IPS-18a (cell line): ENCODE results near the gene MYOM1.
"Not testable (repeated sequence)": the region's sequence is repeated elsewhere in the genome, so short reads cannot be mapped to it uniquely, and the experiment has no call there.

ENCODE experiments used
- H3K27ac ChIP-seq: one replicate; pipeline ENCODE4 v1.5.1; 2013; ENCODE audit warnings: low read length
- H3K27me3 ChIP-seq: one replicate; pipeline ENCODE4 v1.6.1; 2013; ENCODE audit warnings: mild to moderate bottlenecking, low read length; ENCODE audit not compliant: control insufficient read depth, insufficient read depth
- H3K36me3 ChIP-seq: one replicate; pipeline ENCODE4 v1.6.1; 2013; ENCODE audit warnings: low read depth, low read length; ENCODE audit not compliant: control insufficient read depth
- H3K4me1 ChIP-seq: one replicate; pipeline ENCODE4 v1.6.1; 2013; ENCODE audit warnings: low read depth, low read length; ENCODE audit not compliant: control insufficient read depth
- H3K4me3 ChIP-seq: one replicate; pipeline ENCODE4 v1.5.1; 2013; ENCODE audit warnings: low read length
- H3K9ac ChIP-seq: one replicate; pipeline ENCODE4 v1.6.1; 2013; ENCODE audit warnings: mild to moderate bottlenecking, low read length, moderate library complexity
- H3K9me3 ChIP-seq: one replicate; pipeline ENCODE4 v1.6.1; 2013; ENCODE audit warnings: low read depth, low read length; ENCODE audit not compliant: control insufficient read depth

The MYOM1 gene

DNA sequence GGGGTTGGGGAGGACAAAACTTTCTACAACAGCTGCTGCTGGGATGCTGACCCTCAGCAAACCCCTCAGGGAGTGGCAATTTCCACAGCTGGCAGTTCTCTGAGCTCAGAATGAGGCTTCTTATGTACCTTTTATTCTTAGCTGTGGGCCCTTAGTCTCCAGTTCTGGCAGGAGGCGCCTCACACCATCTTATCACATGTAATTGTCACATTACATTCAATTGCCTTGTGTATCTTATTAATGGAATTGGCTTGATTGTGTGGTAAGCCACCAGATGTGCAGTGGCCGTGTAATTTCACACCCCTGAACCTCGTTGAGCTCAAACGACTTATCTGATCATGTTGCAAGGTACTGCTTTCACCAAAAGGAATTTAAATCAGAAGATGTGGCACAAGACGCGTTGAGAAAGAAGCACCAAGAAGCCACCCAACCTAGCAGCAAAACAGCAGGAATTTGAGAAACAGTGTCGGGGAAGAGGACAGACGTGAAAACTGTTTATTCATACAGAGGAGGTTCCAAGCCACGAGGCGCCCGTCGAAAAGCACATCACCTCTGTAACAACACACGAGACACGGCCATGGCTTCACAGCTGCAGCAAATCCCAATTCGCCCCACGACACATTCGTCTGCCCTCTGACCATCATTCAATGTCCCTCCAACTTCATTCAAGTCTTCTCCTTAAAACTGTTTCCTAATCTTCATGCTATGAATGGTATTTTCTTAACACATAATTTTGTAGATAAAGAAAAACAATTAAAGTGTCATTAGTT, 153.2 kb downstream of the MYOM1 start:
- H3K4me3 ChIP-seq: no peak overlapping the region
- H3K9ac ChIP-seq: no peak overlapping the region
- no peaks in the 10 kb centered on the region for H3K4me1 ChIP-seq
- H3K36me3 ChIP-seq: no peaks in the 10 kb centered on the region
- no peaks in the 10 kb centered on the region for H3K9me3 ChIP-seq
- no peaks in the 10 kb centered on the region for H3K27me3 ChIP-seq
- H3K27ac ChIP-seq: no peak overlapping the region

DNA sequence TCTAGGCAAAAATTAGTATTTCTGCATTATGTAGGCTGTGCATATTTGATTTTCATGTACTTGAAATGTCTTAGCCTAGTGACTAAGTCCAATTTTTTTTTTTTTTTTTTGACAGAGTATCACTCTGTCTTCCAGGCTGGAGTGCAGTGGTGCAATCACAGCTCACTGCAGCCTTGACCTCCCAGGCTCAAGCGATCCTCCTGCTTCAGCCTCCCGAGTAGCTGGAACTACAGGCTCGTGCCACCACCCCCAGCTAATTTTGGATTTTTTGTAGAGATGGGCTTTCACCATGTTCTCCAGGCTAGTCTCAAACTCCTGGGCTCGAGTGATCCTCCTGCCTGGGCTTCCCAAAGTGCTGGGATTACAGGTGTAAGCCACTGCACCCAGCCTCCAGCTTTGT, 156.0 kb downstream of the MYOM1 start:
- not testable (repeated sequence) for H3K27me3 ChIP-seq, H3K27ac ChIP-seq, H3K36me3 ChIP-seq, H3K4me3 ChIP-seq, H3K9me3 ChIP-seq, H3K9ac ChIP-seq, H3K4me1 ChIP-seq

DNA sequence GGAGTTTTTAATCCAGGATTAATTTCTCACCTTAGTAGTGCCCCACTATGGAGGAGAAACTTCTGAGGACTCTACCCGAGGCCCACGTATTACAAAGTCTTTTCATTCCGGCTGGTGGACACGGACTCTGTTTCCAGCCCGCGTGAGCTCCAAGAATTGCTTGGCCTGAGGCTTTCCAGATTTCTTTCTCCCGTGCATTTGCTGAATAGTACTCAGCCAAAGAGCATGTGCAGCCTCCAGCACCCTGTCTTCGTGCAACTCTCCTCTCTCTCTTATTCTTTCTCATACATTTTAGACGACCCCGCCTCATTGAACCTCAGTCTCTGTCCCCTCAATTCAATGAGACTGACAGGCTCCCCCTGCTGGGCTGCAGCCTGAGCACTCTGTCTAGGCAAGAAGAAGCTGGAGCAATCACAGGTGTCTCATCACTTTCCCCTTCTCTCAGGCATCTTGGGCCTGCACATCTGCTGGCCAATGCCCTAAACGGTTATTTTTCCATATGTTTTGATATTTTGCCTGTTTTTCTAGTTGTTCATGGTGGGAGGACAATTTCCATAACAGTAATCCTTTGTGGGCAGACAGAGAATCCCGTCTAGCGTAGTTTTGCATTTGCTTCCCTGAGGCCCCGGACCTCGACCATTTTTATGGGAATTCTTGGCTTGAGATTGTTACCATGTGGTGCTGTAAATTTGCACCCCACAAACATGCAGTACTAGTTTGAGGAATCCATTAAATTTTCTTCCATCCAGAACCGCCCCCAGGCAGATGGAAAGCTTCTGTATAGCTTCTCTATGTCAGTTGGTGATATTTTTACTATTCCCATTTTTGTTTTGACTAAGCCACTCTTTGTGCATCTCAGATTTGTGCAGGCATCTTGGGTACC, 156.7 kb downstream of the MYOM1 start:
- H3K36me3 ChIP-seq: no peaks in the 10 kb centered on the region
- no peaks in the 10 kb centered on the region for H3K27me3 ChIP-seq
- no peaks in the 10 kb centered on the region for H3K9me3 ChIP-seq
- H3K9ac ChIP-seq: no peak overlapping the region
- no peaks in the 10 kb centered on the region for H3K4me1 ChIP-seq
- H3K4me3 ChIP-seq: no peak overlapping the region
- H3K27ac ChIP-seq: no peak overlapping the region

DNA sequence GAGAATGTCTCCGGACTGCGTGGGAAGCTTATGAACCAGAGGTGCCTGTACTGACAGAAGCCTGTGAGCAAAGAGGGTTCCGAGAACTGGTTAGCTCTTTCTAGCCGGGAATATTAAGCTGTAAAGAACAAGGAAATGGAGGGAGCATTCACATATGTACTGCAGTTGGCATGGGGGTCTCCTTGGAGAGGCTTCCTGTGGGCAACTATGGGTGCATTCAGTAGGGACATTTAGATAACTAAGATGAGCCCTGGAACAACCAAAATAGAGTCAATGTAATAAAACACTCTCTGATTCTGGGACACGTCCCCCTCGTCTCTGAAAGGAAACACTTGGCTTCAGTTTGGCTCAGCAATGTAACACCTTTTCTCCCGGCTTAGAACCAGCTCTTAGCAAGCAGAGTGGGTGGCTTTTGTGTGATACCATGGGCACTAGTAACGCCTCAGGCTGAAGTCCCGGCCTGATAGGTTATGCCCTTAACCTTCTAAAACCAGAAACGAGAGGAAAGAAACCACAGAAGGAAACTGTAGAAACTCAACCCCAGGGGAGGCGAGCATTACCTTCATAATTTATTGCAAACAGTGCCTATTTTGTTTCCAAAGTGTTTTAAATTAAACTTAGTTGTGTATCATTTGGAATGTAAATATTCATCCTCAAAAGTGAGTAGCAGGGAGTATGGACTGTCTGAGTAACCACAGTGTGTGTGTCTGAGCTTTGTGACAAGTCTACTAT, 158.0 kb downstream of the MYOM1 start:
- Histone ChIP-seq H3K9me3 (no peaks in the 10 kb centered on the region), H3K4me3 (no peak overlapping the region), H3K27me3 (no peaks in the 10 kb centered on the region), H3K9ac (no peak overlapping the region), H3K4me1 (no peaks in the 10 kb centered on the region), H3K36me3 (no peaks in the 10 kb centered on the region), H3K27ac (no peak overlapping the region)

DNA sequence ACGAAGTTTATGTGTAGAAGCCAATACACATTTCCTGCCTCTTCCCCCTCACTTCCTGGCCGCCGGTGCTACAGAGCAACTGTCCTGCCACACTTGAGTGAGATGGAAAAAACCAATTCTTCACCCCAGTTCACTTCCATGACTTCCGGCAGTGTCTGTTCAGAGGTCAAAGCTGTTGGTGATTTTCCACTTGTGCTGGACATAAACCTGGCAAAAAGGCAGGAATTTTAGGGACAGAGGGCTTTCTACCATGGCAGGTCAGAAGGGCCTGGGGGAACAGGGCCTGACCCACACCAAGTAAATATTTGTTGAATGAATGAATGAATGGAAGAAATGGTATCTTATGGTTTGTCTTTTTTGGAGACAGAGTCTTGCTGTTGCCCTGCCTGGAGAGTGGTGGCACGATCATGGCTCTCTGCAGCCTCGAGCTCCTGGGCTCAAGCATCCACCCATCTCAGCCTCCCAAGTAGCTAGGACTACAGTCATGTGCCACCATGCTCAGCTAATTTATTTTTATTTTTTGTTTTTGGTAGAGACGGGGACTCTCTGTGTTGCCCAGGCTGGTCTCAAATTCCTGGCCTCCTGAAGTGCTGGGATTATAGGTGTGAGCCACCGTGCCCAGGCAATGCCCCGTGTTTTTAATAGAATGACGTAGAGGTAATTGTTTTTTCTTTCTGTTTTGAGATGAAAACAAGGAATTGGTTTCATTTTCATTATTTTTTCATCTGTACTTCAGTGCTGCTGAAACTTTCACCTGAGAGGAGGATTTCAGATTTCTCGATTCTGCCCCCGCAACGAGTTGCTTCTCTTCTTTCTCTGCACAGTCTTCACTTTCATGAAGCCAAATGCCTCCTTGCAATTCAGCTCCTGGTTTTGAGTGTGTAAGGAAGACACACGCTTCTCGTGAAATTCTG, 158.8 kb downstream of the MYOM1 start:
- no peaks in the 10 kb centered on the region for H3K27me3 ChIP-seq
- no peaks in the 10 kb centered on the region for H3K36me3 ChIP-seq
- no peak overlapping the region for H3K4me3 ChIP-seq
- H3K4me1 ChIP-seq: no peaks in the 10 kb centered on the region
- H3K9ac ChIP-seq: no peak overlapping the region
- H3K27ac ChIP-seq: no peak overlapping the region
- no peaks in the 10 kb centered on the region for H3K9me3 ChIP-seq

DNA sequence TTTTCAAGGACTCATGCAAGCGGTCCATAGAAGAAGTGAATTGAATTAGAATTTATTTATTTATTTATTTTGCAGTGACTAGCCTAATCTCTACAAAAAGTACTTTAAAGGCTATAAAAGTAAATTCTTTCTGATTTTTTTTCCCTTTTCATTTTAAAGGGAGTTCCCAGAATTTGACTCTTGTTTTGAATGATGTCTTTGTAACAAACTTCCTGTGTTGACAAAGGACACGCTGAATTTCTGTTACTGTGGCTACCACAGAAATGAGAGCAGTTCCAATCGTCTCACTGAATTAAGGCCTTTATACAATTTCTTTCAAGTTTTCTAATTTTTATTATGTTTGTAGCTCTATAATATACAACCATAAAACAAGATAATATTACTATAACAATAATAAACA, 160.5 kb downstream of the MYOM1 start:
- H3K27ac ChIP-seq: no peak overlapping the region
- H3K27me3 ChIP-seq: no peaks in the 10 kb centered on the region
- no peak overlapping the region for H3K4me3 ChIP-seq
- H3K36me3 ChIP-seq: no peaks in the 10 kb centered on the region
- H3K4me1 ChIP-seq: no peaks in the 10 kb centered on the region
- no peaks in the 10 kb centered on the region for H3K9me3 ChIP-seq
- H3K9ac ChIP-seq: no peak overlapping the region

DNA sequence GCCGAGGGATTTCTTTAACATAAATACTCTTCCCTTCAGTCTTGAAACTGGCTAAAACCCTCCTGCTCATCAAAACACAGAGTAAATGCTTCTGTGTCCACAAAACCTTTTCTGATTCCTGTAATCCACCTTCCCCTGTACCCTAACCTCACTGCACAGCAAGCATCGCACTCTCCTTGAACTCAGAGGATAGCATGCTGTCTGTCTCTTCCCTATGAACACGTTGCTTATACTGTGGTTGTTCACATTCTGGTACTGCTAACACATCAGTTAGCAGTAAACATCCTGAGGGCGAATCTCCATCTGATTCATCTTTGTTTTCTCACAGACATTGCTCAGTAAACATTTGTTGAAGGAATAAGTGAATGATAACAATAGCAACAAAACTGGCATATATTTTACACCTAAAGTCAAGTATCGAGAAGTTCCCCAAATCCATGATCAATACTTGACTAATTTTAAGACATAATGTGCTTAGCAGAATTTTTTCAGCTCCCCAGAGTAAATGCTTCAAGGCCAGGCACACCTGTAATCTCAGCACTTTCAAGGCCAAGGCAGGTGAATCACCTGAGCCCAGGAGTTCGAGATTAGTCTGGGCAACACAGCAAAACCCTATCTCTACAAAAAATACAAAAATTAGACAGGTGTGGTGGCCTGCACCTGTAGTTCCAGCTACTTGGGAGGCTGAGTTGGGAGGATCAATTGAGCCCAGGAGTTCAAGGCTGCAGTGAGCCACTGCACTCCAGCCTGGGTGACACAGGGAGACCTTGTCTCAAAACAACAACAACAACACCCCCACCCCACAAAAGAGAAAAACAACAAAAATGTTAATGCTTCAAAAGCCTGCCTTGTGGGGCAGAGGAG, 161.2 kb downstream of the MYOM1 start:
- H3K4me1 ChIP-seq: no peaks in the 10 kb centered on the region
- no peaks in the 10 kb centered on the region for H3K36me3 ChIP-seq
- no peak overlapping the region for H3K4me3 ChIP-seq
- no peaks in the 10 kb centered on the region for H3K27me3 ChIP-seq
- no peaks in the 10 kb centered on the region for H3K9me3 ChIP-seq
- H3K27ac ChIP-seq: no peak overlapping the region
- no peak overlapping the region for H3K9ac ChIP-seq

DNA sequence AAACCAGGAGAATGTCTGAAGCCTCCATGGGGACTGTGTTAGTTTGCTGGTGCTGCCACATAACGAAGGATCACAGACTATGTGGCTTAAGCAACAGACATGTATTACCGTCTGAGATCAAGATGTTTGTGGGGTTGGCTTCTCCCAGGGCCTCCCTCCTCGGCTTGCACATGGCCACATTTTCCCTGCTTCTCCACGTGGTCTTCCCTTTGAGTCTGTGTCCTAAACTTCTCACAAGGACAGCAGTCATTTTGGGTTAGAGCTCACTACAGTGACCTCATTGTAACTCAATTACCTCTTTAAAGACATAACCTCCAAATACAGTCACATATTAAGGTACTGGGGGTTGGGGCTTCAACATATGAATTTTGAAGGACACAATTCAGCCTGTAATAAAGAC, 162.2 kb downstream of the MYOM1 start:
- H3K9ac ChIP-seq: no peak overlapping the region
- no peaks in the 10 kb centered on the region for H3K9me3 ChIP-seq
- no peaks in the 10 kb centered on the region for H3K4me1 ChIP-seq
- no peak overlapping the region for H3K4me3 ChIP-seq
- H3K27me3 ChIP-seq: no peaks in the 10 kb centered on the region
- no peaks in the 10 kb centered on the region for H3K36me3 ChIP-seq
- no peak overlapping the region for H3K27ac ChIP-seq

DNA sequence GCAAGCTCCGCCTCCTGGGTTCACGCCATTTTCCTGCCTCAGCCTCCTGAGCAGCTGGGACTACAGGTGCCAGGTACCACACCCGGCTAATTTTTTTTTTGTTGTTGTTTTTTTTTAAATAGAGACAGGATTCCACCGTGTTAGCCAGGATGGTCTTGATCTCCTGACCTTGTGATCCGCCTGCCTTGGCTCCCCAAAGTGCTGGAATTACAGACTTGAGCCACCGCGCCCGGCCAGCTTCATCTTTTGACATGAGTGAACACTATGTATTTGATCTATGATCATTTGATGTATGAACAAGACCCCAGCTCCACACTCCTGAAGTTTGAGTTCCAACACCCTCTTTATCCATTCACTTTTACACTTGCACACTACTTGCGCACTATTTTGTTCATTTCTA, 163.5 kb downstream of the MYOM1 start:
- no peaks in the 10 kb centered on the region for H3K4me1 ChIP-seq
- no peaks in the 10 kb centered on the region for H3K9me3 ChIP-seq
- no peak overlapping the region for H3K9ac ChIP-seq
- no peaks in the 10 kb centered on the region for H3K36me3 ChIP-seq
- no peak overlapping the region for H3K4me3 ChIP-seq
- no peak overlapping the region for H3K27ac ChIP-seq
- no peaks in the 10 kb centered on the region for H3K27me3 ChIP-seq

DNA sequence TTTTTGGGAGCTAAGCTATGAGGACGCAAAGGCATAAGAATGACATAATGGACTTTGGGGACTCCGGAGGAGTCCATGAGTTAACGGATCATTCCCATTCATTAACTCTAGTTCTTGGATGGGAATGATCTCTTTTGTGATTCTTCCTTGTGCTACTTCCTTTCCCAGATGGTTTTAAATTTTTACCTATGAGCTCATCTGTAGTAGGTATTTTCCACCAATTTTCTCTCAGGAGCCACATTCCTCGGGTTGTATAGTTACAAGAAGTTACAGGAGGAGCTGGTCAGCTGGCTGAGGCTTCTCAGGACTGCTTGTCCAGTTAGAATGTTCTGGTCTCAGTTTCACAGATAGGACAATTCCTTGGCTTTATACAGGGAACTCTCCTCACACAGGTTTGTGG, 164.0 kb downstream of the MYOM1 start:
- Histone ChIP-seq H3K9ac (no peak overlapping the region), H3K36me3 (no peaks in the 10 kb centered on the region), H3K27ac (no peak overlapping the region), H3K27me3 (no peaks in the 10 kb centered on the region), H3K9me3 (no peaks in the 10 kb centered on the region), H3K4me3 (no peak overlapping the region), H3K4me1 (no peaks in the 10 kb centered on the region)
